GM12801 (cell line): Measurements from ENCODE around the gene RBFOX2.

Experiments
- TF ChIP-seq, protein P1 (sequence below): IDR thresholded peaks from one replicate; pipeline ENCODE4 v1.5.1; 2011; ENCODE audit warnings: control low read depth; ENCODE audit not compliant: insufficient read length; ENCODE audit errors: extremely low read depth

Gene RBFOX2

DNA sequence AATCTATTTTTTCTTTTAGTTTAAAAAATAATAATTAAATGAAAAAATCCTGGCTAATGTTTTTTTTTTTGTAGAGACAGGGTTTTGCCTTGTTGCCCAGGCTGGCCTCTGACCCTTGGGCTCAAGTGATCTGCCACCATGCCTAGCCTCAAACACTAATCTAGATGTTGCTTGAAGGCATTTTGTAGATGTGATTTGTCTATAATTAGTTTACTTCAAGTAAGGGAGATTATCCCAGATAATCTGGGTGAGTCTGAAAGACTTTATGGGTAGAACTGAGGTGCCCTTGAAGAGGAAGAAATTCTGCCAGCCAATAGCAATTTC, 38.6 kb upstream of the RBFOX2 start:
- TF ChIP-seq, protein P1, sequence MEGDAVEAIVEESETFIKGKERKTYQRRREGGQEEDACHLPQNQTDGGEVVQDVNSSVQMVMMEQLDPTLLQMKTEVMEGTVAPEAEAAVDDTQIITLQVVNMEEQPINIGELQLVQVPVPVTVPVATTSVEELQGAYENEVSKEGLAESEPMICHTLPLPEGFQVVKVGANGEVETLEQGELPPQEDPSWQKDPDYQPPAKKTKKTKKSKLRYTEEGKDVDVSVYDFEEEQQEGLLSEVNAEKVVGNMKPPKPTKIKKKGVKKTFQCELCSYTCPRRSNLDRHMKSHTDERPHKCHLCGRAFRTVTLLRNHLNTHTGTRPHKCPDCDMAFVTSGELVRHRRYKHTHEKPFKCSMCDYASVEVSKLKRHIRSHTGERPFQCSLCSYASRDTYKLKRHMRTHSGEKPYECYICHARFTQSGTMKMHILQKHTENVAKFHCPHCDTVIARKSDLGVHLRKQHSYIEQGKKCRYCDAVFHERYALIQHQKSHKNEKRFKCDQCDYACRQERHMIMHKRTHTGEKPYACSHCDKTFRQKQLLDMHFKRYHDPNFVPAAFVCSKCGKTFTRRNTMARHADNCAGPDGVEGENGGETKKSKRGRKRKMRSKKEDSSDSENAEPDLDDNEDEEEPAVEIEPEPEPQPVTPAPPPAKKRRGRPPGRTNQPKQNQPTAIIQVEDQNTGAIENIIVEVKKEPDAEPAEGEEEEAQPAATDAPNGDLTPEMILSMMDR = no peak

DNA sequence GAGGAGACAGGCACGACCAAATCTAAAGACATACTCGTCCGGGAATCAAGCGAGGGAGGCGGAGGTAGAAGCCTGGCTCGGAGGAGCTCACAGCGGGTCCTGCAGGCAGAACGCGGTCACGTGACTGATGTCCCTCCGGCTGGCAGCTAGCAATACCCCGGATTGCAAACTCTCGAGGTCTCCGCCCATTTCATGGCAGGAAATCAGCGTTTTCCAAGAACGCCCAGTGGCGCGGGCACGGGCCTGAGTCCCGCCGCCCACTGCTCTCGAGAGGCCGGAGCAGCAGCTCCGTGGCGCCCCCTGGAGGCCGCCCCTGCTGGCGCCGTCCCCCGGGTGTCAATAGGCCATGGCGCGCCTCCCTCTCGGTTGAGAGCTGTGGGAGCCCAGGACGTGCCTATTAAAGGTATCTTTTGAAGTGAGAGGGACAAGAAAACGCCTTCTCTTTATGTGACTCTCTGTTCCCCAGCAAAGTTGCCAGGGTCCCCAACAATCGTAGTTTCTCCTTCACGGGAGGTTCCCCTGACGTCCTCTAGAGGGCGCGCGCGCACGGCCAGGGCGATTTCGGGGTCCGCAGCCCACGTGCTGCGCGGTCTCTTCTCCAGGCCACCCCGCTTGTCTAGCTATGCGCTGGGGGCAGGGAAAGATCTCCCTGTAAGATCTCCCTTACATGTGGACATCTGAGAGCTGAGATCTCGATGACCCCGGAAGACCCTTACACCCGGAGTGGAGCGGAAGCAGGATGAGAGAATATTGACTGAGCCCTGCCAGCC, 37.3 kb upstream of the RBFOX2 start:
- TF ChIP-seq, protein P1 = no peak

GRCh38 chr22:36065462-36065774, 36.8 kb upstream of the RBFOX2 start:
- TF ChIP-seq, protein P1 = no peak

GRCh38 chr22:36064358-36064757, 35.7 kb upstream of the RBFOX2 start:
- TF ChIP-seq, protein P1 = no peak

DNA sequence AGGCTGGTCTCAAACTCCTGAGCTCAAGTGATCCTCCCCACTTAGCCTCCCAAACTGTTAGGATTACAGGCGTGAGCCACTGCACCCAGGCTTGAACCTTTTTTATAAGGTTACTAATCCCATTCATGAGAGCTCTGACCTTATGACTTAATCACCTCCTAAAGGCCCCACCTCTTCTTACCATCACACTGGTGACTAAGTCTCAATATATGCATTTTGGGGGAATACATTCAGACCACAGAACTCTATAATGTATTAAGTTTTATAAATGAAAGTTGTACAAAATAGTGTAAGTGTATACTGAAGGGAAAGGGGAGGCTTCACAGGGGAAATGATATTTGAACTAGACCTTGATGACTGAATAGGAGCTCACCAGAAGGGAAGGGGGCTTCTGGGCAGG, 28.4 kb upstream of the RBFOX2 start:
- TF ChIP-seq, protein P1 = no peak

DNA sequence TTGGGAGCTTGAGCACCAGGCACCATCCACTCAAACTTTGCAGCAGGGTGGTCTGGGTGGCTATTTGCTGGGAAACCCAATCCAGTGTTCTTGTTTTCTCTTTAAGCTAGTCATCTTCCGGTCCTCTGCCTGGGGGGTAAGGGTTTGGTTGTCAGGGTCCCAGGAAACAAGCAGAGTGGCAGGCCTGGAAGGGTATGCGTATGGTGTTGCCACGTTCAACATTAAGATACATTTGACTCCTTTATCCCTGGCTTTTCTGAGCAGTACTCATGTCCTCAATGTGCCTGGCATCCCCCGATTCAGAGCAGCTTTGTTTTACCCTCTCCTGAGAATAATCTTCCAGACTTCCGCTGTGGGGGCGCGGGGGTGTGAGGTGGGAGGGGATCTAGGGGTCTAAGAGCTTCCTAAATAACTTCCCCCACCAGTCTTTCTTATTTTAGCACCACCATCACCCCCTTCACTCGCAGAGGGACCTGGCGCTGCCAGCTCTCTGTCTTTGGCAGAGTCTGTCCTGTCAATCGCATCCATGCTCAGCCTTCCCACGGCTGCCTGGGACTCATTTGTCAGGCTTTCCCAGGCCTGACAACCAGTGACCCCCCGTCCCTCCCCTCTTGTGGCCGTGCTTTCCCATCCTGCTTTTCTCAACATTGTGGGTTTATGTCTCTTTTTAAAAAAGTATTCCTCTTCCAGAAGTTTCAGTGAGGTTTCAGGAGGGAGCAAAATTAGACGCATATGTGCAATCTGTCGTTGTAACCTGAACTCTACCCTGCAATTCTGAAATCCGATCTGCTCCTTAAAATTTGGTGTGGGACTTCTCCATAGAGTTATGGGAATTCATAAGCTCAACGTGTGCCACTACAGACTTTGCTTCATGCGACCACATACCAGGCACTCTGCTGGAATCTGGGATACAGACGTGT, 27.0 kb upstream of the RBFOX2 start:
- TF ChIP-seq, protein P1 = no peak

DNA sequence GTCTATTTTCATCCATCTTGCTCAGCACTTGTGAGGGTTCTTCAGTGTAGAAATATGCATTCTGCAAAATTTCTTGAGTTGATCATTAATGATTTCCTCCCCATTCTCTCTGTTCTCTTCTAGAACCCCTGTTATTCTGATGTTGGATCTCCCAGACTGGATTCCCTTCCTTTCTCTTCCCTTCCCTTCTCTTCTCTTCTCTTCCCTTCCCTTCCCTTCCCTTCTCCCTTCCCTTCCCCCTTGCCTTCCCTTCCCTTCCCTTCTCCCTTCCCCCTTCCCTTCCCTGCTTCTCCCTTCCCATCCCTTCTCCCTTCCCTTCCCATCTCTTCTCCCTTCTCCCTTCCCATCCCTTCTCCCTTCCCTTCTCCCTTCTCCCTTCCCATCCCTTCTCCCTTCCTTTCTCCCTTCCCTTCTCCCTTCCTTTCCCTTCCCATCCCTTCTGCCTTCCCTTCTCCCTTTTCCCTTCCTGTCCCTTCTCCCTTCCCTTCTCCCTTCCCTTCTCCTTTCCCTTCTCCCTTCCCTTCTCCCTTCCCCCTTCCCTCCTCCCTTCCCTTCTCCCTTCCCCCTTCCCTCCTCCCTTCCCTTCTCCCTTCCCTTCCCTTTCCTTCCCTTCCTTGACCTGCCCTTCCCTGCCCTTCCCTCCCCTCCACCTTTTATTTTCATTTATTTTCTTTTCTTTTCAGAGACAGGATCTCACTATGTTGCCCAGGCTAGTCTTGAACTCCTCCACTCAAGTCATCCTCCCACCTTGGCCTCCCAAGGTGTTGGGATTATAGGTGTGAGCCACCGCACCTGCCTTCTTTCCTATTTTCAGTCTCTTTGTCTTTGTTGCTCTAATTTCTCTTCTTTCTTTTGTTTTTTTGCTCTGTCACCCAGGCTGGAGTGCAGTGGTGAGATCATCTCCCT, 24.9 kb upstream of the RBFOX2 start:
- TF ChIP-seq, protein P1 = no peak
